Activated CD4-positive, alpha-beta T cell treated with anti-CD3 and anti-CD28 coated beads, Interleukin-2, Interleukin-6, amounts not matched to agents 100 ng/mL and 50 ng/mL, durations not matched to agents 16 hours and 8 hours (primary cell): ENCODE measurements around the gene MST1.
A peak's percentile ranks its signal among the peaks of the same experiment; 100 is the strongest.

Experiments
- DNase-seq: peaks from one replicate; pipeline ENCODE4 v3.0.0-alpha.2; 2020

The MST1 gene

DNA sequence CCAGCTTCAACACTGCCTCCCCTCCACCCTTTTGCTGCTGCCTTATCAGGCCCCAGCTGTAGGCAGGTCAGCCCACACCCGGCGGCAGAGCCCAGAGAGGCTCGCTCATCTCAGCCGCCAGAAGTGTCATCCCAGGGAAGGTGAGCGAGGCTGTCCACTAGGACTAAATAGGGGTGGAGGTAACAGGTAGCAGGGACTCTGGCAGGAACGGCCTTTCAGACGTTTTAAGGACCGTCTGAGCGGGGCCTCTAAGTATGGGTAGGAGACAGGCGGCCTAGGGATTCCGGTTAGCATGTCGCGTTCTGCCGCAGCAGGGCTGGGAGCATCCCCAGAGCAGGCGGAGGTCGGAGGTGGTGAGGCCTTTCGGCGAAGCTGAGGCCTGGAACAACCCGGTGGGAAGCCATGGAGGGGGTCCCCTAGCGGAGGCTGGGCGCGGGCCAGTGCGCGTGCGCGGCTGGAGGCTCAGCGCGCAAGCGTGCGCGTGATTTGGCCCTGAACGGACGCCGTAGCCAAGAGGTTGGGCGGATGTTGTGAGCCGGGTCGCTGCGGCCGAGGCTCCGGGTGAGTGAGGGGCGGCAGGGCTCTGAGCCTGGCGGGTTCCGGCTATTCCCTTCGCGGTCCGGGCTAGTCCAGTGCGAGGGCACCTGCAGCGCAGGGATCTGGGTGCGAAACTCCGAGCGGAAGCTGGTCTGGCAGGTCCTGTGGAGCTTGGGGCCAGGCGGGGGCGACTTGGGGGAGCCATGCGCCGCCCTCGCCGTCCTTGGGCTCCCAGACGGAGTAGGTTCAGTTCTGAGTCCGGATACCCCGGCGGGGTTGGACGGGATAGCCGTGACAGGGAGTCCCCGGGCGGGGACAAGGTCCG is at the start of gene MST1, which contains the start of gene RNF123:
Gene MST1 (minus strand): TSS at position 429 of the 862 bp plus-strand sequence. CDS start 783 bp downstream, outside the sequence.
Gene RNF123 (plus strand): TSS at position 512 of the 862 bp plus-strand sequence. CDS start 1,609 bp downstream, outside the sequence.
- peak; percentile 95 for DNase-seq

DNA sequence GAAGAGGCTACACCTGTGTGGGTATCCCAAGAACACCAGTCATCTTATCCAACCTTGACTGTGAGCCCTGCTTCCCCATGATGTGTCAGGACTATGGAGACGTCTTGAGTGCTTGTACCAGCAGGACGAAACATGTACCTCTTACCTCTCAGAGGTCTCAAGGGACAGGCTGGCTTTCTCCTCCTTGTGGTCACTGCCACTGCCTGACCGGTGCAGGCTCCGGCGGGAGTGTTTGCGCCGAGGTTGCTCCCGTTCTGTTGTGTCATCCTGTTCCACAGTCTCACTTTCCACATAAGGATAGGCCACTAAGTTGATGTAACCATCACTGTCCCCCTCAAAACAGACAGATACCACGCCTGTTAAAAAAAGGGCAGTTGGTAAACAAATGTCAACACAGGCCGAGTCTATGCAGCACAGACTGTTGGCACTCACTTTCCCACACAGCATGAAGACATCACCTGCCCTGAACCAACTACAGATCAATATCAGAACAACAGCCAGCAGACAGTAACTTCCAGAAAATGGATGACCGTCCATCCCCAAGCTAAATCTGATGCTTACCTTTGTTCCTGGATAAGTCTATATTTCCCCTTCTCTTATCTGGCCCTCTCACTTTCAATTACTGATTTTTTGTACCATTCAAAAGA is 48.9 kb upstream of the MST1 start:
- DNase-seq: no peak

DNA sequence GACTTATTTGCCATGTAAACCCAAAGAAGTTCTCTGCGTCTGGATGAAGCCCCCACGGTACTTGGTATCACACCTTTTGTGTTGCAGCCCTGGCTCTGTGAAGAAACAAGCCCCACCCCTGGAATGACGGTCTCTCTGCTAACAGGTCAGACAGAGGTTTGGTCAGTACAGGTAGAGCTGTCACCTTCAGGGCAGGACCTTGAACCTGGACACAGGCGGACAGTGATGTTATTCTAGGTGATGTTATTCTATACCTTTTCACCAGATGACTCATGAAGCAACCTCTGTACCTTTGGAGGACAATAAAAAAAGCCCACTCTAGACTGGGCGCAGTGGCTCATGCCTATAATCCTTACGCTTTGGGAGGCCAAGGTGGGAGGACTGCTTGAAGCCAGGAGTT is 45.5 kb upstream of the MST1 start:
- no peak for DNase-seq

- DNase-seq: no peak
Measured at GRCh38 chr3:49733551-49733950, 44.3 kb upstream of the MST1 start.

DNA sequence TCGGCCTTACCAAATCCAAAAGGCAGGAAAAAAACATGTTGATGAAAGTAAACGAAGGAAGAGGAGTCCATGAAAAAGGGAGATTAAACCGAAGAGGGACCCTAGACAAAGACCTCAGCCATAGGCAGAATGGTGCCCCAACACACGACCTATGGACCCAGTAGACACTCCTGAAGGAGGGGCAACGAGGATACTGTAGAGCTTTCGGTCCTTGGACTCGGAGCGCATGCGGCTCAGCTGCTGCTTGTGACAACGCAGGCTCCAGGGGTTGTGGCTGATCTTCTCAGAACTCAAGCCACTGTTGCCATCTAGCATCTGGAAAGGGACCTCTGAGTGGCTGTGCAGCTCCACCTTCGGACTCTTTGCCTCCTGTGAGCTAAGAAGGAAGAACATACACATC is 43.3 kb upstream of the MST1 start:
- no peak for DNase-seq

GRCh38 chr3:49729966-49730609 is 40.8 kb upstream of the MST1 start:
- DNase-seq: no peak

DNA sequence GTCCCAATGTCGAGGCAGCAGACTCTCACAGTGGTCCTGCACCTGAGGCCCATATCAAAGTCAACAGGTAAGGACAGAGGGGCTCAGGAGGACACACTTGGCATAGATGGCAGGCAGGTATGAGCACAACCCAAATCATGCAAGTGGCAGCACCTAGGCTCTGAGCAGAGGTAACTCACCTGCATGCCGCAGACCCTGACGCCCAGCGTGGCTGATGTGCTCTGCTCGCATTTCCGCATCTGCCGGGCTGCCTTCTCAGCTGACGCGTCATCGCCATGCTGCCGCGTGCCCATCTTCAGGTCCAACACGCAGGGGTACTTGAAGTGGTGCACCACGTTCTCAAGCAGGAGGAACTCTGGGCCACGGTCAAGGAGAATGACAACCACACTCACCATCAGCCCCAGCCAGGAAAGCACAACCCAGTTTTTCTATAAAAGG is 38.7 kb upstream of the MST1 start:
- DNase-seq: no peak

DNA sequence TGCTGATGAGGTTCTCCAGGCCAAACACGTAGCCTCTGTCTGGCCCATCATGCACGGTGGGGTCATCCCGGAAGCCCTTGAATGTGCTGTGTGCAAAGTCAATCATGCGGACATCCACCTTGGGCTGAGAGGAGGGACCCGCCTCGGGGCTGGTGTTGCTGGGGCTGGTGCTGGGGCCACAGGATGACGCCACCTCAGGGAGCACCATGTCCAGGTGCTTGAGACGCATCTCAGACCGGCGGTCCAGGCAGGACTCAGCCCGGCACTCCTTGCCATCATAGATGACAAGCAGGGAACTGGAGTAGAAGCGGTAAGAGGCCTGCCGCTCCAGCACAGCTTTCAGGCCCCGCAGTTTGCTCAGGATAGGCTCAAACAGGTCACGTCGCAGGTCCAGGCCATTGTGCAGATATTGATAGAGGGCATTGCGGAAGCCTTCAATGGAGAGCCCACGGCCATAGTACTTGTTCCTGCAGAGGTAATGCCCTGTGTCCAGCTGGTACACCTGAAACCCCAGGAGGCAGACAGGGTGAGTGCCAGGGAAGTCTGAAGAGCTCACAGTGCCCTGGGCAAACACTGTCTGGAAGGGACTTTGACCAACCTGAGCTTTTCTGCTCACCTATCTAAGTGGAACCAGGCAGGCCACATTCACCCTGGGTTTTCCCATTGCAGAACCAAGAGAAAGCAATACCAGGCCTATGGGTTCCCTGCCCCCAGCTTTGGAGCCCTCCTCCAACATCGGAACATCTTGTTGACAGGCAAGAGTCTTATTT is 38.1 kb upstream of the MST1 start:
- no peak for DNase-seq

- DNase-seq: no peak
Measured at GRCh38 chr3:49725906-49726681, 36.8 kb upstream of the MST1 start.

GRCh38 chr3:49724586-49724985 is 35.3 kb upstream of the MST1 start:
- peak; percentile 23 for DNase-seq

DNA sequence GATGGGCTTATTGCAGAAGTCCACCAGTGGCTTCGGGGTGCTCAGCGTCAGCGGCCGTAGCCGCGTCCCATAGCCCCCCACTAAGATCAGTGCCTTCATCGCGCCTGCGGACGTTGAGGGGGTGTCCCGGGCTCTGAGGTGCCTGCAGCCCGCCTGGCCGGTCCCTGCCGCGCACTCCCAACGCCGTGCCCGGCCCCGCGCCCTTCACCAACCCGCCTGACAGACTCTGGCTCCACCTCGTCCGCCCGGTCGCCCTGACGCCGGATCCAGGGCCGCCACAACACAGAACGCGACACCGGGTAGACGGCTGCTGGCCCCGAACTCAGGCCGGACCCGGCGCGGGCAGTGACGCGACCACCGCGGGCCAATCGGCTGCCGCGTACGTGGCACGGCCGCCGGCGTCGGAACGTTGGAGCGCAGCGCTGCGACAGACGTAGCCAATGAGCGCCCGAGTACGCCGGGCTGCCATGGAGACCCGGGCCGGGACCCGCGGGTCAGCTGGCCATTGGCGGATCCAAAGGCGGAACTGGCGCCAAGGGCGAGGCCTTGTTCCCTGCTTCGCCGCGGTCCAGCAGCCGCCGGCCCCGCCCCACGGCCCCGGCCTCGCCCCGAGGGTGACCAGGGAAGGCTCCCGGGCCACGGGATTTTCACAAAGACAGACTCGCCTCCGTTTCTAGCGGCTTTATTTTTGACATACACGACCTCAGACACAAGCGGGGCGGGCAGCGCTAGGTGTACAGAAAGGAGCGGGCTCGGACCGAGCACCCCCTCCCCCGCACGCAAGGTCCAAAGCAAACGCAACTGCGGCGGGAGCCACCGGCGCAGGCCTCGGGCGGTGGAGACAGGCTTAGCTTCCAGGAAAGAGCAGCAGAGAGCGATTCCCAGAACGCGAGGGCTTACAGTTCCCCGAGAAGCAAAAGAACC is 34.6 kb upstream of the MST1 start, which contains the start of gene GMPPB:
Gene GMPPB (minus strand): TSS at position 324 of the 924 bp plus-strand sequence. CDS start 225 bp downstream, at position 99.
- DNase-seq: peak; percentile 97

DNA sequence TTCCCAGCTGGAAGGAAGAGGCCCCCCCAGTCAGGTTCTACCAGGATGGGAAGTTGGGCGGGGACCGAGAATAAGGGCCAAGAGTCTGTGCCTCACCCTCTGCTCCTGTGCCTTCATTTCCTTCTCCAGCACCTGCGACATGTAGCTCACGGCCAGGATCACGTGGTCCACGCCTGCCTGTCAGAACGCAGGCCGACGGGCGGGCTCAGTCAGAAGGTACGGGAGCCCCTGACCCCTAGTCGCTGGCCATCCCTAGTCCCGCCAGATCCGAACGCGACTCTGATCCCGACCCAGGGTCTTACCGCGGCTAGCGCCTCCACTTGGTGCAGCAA is 34.0 kb upstream of the MST1 start:
- peak; percentile 70 for DNase-seq

DNA sequence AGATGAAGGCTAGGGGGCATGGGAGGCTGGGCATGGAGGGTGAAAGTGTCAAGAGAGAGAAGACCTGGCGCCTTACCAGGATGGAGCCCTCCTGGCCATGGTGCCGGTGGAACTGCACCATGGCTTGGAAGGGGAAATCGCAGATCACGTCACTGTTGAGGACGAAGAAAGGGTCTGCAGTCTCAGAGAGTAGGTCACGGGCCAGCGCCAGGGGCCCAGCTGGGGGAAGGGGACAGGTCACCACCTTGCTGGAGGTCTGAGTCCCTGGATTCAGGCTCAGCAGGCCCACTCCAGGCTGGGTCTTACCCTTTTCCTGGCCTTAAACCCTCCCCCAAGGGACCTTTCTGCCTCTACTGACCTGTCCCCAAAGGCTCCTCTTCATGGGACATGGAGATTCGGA is 33.6 kb upstream of the MST1 start:
- DNase-seq: no peak

- no peak for DNase-seq
Measured at GRCh38 chr3:49721896-49722781, 32.9 kb upstream of the MST1 start.

- DNase-seq: no peak
Measured at GRCh38 chr3:49721596-49721895, 32.3 kb upstream of the MST1 start.

- DNase-seq: no peak
Measured at GRCh38 chr3:49720855-49721595, 31.8 kb upstream of the MST1 start.

DNA sequence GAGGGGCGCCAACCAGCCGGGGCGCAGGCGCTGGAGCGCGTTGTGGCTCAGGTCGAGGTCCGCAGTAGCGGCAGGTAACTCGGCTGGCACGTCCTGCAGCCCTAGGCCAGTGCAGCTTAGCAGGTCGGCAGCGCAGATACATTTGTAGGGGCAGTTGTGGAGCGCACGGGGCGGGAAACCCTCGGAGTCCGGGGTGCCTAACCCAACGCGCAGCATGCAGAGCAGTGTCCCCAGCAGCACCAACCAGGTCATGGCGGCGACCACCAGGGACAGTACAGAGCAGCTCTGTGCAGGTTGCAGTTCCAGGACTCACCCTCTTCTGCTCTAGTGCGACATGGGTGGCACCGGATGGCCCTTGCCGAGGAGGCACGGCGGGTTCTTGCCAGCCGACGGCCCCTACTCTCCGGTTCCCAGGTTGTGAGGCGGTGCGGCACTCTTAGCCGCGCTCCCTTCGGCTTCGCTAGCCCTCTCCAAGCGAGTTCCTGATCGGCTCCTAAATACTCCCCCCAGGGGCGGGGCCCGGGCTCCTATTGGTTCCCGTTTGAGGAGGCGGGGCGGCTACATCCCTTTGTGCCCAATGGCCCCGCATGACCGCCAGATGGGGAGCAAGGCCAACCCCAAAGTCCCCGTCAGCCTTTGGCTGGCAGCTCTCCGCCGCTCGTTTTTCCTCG is 30.1 kb upstream of the MST1 start, which contains the start of gene AMIGO3:
Gene AMIGO3 (minus strand): TSS at position 471 of the 671 bp plus-strand sequence. CDS start 219 bp downstream, at position 252.
- peak; percentile 93 for DNase-seq

GRCh38 chr3:49718858-49719213 is 29.6 kb upstream of the MST1 start:
- peak; percentile 33 for DNase-seq
